H9 (cell line): ENCODE results near the gene SLC36A3. TPM values are rescaled to one million over a fixed set of nuclear protein-coding genes. Genes with fewer than 3 reads are reported as not detected.
A peak's percentile ranks its signal among the peaks of the same experiment; 100 is the strongest.

Experiments
- DNase-seq: peaks from one replicate; pipeline ENCODE4 v3.0.0-alpha.2; 2017
- H2AFZ ChIP-seq: one replicate; pipeline ENCODE4 v1.6.1; 2013; ENCODE audit warnings: mild to moderate bottlenecking, low read length, control low read depth, moderate library complexity
- H2AK5ac ChIP-seq: 2 replicates; pipeline ENCODE4 v1.6.1; 2013; ENCODE audit warnings: low read length, control low read depth, mixed read lengths; ENCODE audit not compliant: insufficient read length
- H2BK120ac ChIP-seq: one replicate; pipeline ENCODE4 v1.6.1; 2013; ENCODE audit warnings: low read depth, mild to moderate bottlenecking, low read length, control low read depth, inconsistent platforms; ENCODE audit not compliant: poor library complexity, severe bottlenecking
- H2BK12ac ChIP-seq: 2 replicates; pipeline ENCODE4 v1.6.1; 2013; ENCODE audit warnings: low read length, control low read depth, mixed read lengths, low read depth; ENCODE audit not compliant: insufficient read length
- H2BK15ac ChIP-seq: 2 replicates; pipeline ENCODE4 v1.6.1; 2013; ENCODE audit warnings: low read depth, low read length, control low read depth
- H2BK20ac ChIP-seq: one replicate; pipeline ENCODE4 v1.6.1; 2013; ENCODE audit warnings: low read depth, mild to moderate bottlenecking, low read length, control low read depth, inconsistent platforms; ENCODE audit not compliant: poor library complexity, severe bottlenecking
- H2BK5ac ChIP-seq: 2 replicates; pipeline ENCODE4 v1.6.1; 2013; ENCODE audit warnings: low read length, control low read depth, mixed read lengths; ENCODE audit not compliant: insufficient read length
- H3K14ac ChIP-seq: 2 replicates; pipeline ENCODE4 v1.6.1; 2013; ENCODE audit warnings: low read length, control low read depth; ENCODE audit not compliant: insufficient read depth
- H3K18ac ChIP-seq: 2 replicates; pipeline ENCODE4 v1.6.1; 2013; ENCODE audit warnings: low read depth, mild to moderate bottlenecking, mixed read lengths, low read length, control low read depth; ENCODE audit not compliant: insufficient read length
- H3K23ac ChIP-seq: 2 replicates; pipeline ENCODE4 v1.6.1; 2013; ENCODE audit warnings: low read length, control low read depth, mixed read lengths, low read depth; ENCODE audit not compliant: insufficient read length
- H3K23me2 ChIP-seq: 2 replicates; pipeline ENCODE4 v1.6.1; 2013; ENCODE audit warnings: low read depth, mild to moderate bottlenecking, mixed read lengths, low read length, control low read depth; ENCODE audit not compliant: insufficient read length, poor library complexity, severe bottlenecking
- H3K27ac ChIP-seq: 2 replicates; pipeline ENCODE4 v1.5.1; 2013; ENCODE audit warnings: low read length, control low read depth, mixed read lengths, low read depth; ENCODE audit not compliant: insufficient read length
- H3K27me3 ChIP-seq: 2 replicates; pipeline ENCODE4 v1.6.1; 2013; ENCODE audit warnings: low read length, control low read depth, inconsistent platforms; ENCODE audit not compliant: insufficient read depth
- H3K4ac ChIP-seq: 2 replicates; pipeline ENCODE4 v1.6.1; 2013; ENCODE audit warnings: low read depth, mild to moderate bottlenecking, control low read depth, inconsistent platforms, low read length, moderate library complexity
- H3K4me1 ChIP-seq: 2 replicates; pipeline ENCODE4 v1.6.1; 2013; ENCODE audit warnings: low read length, control low read depth, inconsistent platforms; ENCODE audit not compliant: insufficient read depth
- H3K4me2 ChIP-seq: 2 replicates; pipeline ENCODE4 v1.6.1; 2013; ENCODE audit warnings: low read length, control low read depth, mixed read lengths; ENCODE audit not compliant: insufficient read length, insufficient read depth
- H3K56ac ChIP-seq: 2 replicates; pipeline ENCODE4 v1.6.1; 2013; ENCODE audit warnings: low read depth, mild to moderate bottlenecking, mixed read lengths, low read length, control low read depth; ENCODE audit not compliant: insufficient read length
- H3K79me1 ChIP-seq: 2 replicates; pipeline ENCODE4 v1.6.1; 2013; ENCODE audit warnings: low read depth, mild to moderate bottlenecking, moderate library complexity, low read length, control low read depth, inconsistent platforms; ENCODE audit not compliant: insufficient read depth, poor library complexity, severe bottlenecking
- H3K79me2 ChIP-seq: 2 replicates; pipeline ENCODE4 v1.6.1; 2013; ENCODE audit warnings: low read length, control low read depth, inconsistent platforms; ENCODE audit not compliant: insufficient read depth
- H3K9ac ChIP-seq: 2 replicates; pipeline ENCODE4 v1.6.1; 2013; ENCODE audit warnings: low read length, control low read depth, mixed read lengths; ENCODE audit not compliant: insufficient read length; ENCODE audit errors: extremely low read depth
- H3K9me3 ChIP-seq: one replicate; pipeline ENCODE4 v1.6.1; 2013; ENCODE audit warnings: low read depth, low read length, inconsistent platforms; ENCODE audit not compliant: control insufficient read depth
- H3T11ph ChIP-seq: one replicate; pipeline ENCODE4 v1.6.1; 2013; ENCODE audit warnings: mild to moderate bottlenecking, low read length, control low read depth, inconsistent platforms
- H4K20me1 ChIP-seq: one replicate; pipeline ENCODE4 v1.6.1; 2013; ENCODE audit not compliant: control insufficient read depth, insufficient read length, insufficient read depth
- H4K5ac ChIP-seq: 2 replicates; pipeline ENCODE4 v1.6.1; 2013; ENCODE audit warnings: low read depth, mild to moderate bottlenecking, mixed read lengths, low read length, control low read depth; ENCODE audit not compliant: insufficient read length
- H4K8ac ChIP-seq: replicated peaks from 2 replicates; pipeline ENCODE4 v1.6.1; 2013; ENCODE audit warnings: low read length, control low read depth, mixed read lengths, low read depth; ENCODE audit not compliant: insufficient read length
- H4K91ac ChIP-seq: 2 replicates; pipeline ENCODE4 v1.6.1; 2013; ENCODE audit warnings: low read depth, mild to moderate bottlenecking, moderate library complexity, mixed read lengths, low read length, control low read depth; ENCODE audit not compliant: insufficient read length
- H3K27ac Mint-ChIP-seq, 3 experiments: 2 replicates in 2 of 3; 3 replicates in 1 of 3; pipeline ENCODE4 v1.8.0; 2020 to 2021; ENCODE audit warnings: mixed read lengths in 3 of 3, mild to moderate bottlenecking in 1 of 3, moderate library complexity in 1 of 3
- H3K27me3 Mint-ChIP-seq: 2 replicates; pipeline ENCODE4 v1.8.0; 2021; ENCODE audit warnings: low read depth, mild to moderate bottlenecking, moderate library complexity, mixed read lengths
- H3K36me3 Mint-ChIP-seq, 3 experiments: 2 replicates in 2 of 3; 3 replicates in 1 of 3; pipeline ENCODE4 v1.8.0; 2020 to 2021; ENCODE audit warnings: low read depth in 3 of 3, mixed read lengths in 3 of 3; ENCODE audit not compliant: insufficient read depth in 1 of 3
- H3K4me1 Mint-ChIP-seq, 2 experiments: 2 replicates each; pipeline ENCODE4 v1.8.0; 2020; ENCODE audit warnings: mixed read lengths in 2 of 2
- H3K4me3 Mint-ChIP-seq, 2 experiments: 2 replicates in 1 of 2; 3 replicates in 1 of 2; pipeline ENCODE4 v1.8.0; 2020 to 2021; ENCODE audit warnings: mild to moderate bottlenecking in 2 of 2, mixed read lengths in 2 of 2, moderate library complexity in 1 of 2
- H3K9me3 Mint-ChIP-seq, 2 experiments: 2 replicates in 1 of 2; 3 replicates in 1 of 2; pipeline ENCODE4 v1.8.0; 2020; ENCODE audit warnings: mild to moderate bottlenecking in 2 of 2, mixed read lengths in 2 of 2, moderate library complexity in 1 of 2
- WGBS: extraction: QIAGEN DNeasy Blood & Tissue Kit; methylation state at CpG from one replicate; pipeline ENCODE4 v1.1.7; 2013; ENCODE audit warnings: missing lambda C conversion rate, low lambda C conversion rate, mixed read lengths; ENCODE audit not compliant: insufficient read length; ENCODE audit errors: extremely low coverage; 5-methylcytosine and 5-hydroxymethylcytosine counted together
- total RNA-seq: library from RNA; stranded (reverse); gene quantifications from 2 replicates; pipeline ENCODE4 v1.2.1, GENCODE V29; 2021
- TF ChIP-seq, protein P1 (sequence below): fragments of 200-600 bp; sonication (generic); conservative IDR thresholded peaks from 3 replicates; pipeline ENCODE4 v1.8.0; 2021; ENCODE audit warnings: antibody characterized with exemption, mild to moderate bottlenecking

SLC36A3 gene
- total RNA-seq, 1 experiment from 2014 or later, result not detected

DNA sequence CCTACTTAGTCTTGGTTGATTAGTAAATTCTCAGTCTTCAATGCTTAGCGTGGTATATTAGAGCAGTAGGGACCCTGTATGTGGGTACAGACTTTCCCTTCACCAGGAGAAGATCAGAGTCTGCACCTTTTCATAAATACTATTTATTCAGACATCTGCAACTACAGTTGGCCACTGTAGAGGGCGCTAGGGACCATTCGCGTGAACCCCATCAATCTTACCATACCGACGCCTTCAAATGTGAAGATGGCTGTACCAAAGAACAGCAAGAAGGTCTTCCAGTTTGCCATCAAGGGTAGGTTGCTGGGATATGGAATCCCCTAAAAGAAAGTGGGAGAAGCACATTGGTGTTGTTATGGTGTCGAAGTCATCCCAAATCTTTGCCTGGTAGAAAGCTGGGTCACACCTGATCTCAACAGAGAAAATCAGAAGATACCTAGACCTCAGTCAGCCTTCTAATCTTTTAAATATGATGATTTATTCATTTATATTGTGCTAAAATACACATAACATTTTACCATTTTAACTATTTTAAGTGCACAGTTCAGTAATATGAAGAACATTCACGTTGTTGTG is 19.1 kb downstream of the SLC36A3 start:
- no peak overlapping the region for H2BK15ac ChIP-seq
- no peak overlapping the region for H3K9ac ChIP-seq
- no peak overlapping the region for H3K4ac ChIP-seq
- no peak overlapping the region for H2BK20ac ChIP-seq
- H3K23me2 ChIP-seq, result no peaks in the 10 kb centered on the region
- Mint-ChIP-seq H3K27me3 (no peaks in the 10 kb centered on the region; the same call in 1 of the 2 replicates), H3K36me3 (no peaks in the 10 kb centered on the region), H3K9me3 (no peaks in the 10 kb centered on the region; a peak in 1 of 5 replicates), H3K4me1 (peaks cover 10 to 13% of the 10 kb centered on the region in 2 experiments), H3K27ac (no peak overlapping the region), H3K4me3 (no peak overlapping the region)
- no peaks in the 10 kb centered on the region for H3K27me3 ChIP-seq
- H3K9me3 ChIP-seq, result no peaks in the 10 kb centered on the region
- no peak overlapping the region for H4K5ac ChIP-seq
- no peak overlapping the region for H3T11ph ChIP-seq
- no peak overlapping the region for H2BK5ac ChIP-seq
- peaks cover 6% of the 10 kb centered on the region; the same call in 1 of the 2 replicates for H3K4me1 ChIP-seq
- H3K56ac ChIP-seq, result no peak overlapping the region
- no peak overlapping the region for H3K14ac ChIP-seq
- peak; percentile 43 for DNase-seq
- WGBS, result no CpG with 5 or more reads among the region's 8 CpGs
- no peak overlapping the region for H3K27ac ChIP-seq
- no peak overlapping the region for H2BK120ac ChIP-seq
- H3K79me1 ChIP-seq, result no peaks in the 10 kb centered on the region
- no peaks in the 10 kb centered on the region for H4K20me1 ChIP-seq
- TF ChIP-seq, protein P1, sequence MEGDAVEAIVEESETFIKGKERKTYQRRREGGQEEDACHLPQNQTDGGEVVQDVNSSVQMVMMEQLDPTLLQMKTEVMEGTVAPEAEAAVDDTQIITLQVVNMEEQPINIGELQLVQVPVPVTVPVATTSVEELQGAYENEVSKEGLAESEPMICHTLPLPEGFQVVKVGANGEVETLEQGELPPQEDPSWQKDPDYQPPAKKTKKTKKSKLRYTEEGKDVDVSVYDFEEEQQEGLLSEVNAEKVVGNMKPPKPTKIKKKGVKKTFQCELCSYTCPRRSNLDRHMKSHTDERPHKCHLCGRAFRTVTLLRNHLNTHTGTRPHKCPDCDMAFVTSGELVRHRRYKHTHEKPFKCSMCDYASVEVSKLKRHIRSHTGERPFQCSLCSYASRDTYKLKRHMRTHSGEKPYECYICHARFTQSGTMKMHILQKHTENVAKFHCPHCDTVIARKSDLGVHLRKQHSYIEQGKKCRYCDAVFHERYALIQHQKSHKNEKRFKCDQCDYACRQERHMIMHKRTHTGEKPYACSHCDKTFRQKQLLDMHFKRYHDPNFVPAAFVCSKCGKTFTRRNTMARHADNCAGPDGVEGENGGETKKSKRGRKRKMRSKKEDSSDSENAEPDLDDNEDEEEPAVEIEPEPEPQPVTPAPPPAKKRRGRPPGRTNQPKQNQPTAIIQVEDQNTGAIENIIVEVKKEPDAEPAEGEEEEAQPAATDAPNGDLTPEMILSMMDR, result peak; percentile 76
- H2AFZ ChIP-seq, result no peak overlapping the region
- H3K23ac ChIP-seq, result no peak overlapping the region
- no peak overlapping the region for H4K91ac ChIP-seq
- no peak overlapping the region for H2BK12ac ChIP-seq
- H3K4me2 ChIP-seq, result no peak overlapping the region
- H3K18ac ChIP-seq, result no peak overlapping the region
- no peak overlapping the region for H4K8ac ChIP-seq
- no peaks in the 10 kb centered on the region for H3K79me2 ChIP-seq
- H2AK5ac ChIP-seq, result no peak overlapping the region
